Hepatocyte (in vitro differentiated cells): ENCODE measurements around the gene NPTN. TPM values are rescaled to one million over a fixed set of nuclear protein-coding genes. Genes with fewer than 3 reads are reported as not detected.

Experiments used
- DNase-seq: peaks from one replicate; pipeline ENCODE4 v3.0.0-alpha.2; 2016; ENCODE audit warnings: low spot score
- H2AFZ ChIP-seq: fragments of 200-600 bp; sonication (generic); 2 replicates; pipeline ENCODE4 v1.6.0; 2016; ENCODE audit warnings: antibody characterized with exemption, mild to moderate bottlenecking
- H3K27ac ChIP-seq: fragments of 200-600 bp; sonication (generic); 2 replicates; pipeline ENCODE4 v1.5.1; 2016; ENCODE audit warnings: mild to moderate bottlenecking
- H3K27me3 ChIP-seq: fragments of 200-600 bp; sonication (generic); 2 replicates; pipeline ENCODE4 v1.6.1; 2016
- H3K36me3 ChIP-seq: fragments of 200-600 bp; sonication (generic); replicated peaks from 2 replicates; pipeline ENCODE4 v1.5.1; 2016; ENCODE audit warnings: low read depth; ENCODE audit not compliant: insufficient read depth
- H3K4me1 ChIP-seq: fragments of 200-600 bp; sonication (generic); 2 replicates; pipeline ENCODE4 v1.5.1; 2016; ENCODE audit warnings: mild to moderate bottlenecking, moderate library complexity; ENCODE audit not compliant: insufficient read depth
- H3K4me2 ChIP-seq: fragments of 200-600 bp; sonication (generic); 2 replicates; pipeline ENCODE4 v1.6.0; 2016
- H3K4me3 ChIP-seq: fragments of 200-600 bp; sonication (generic); 2 replicates; pipeline ENCODE4 v1.5.1; 2016; ENCODE audit warnings: mild to moderate bottlenecking
- H3K79me2 ChIP-seq: fragments of 200-600 bp; sonication (generic); 2 replicates; pipeline ENCODE4 v1.6.0; 2017; ENCODE audit warnings: mild to moderate bottlenecking
- H3K9me2 ChIP-seq: fragments of 200-600 bp; sonication (generic); replicated peaks from 2 replicates; pipeline ENCODE4 v1.6.0; 2017; ENCODE audit warnings: mild to moderate bottlenecking; ENCODE audit not compliant: insufficient read depth
- H3K9me3 ChIP-seq: fragments of 200-600 bp; sonication (generic); 2 replicates; pipeline ENCODE4 v1.5.1; 2016; ENCODE audit warnings: low read depth, mild to moderate bottlenecking
- H4K20me1 ChIP-seq: fragments of 200-600 bp; sonication (generic); 2 replicates; pipeline ENCODE4 v1.6.0; 2016; ENCODE audit warnings: mild to moderate bottlenecking; ENCODE audit not compliant: insufficient read depth, poor library complexity, severe bottlenecking
- CTCF ChIP-seq: fragments of 200-600 bp; sonication (generic); IDR thresholded peaks from 2 replicates; pipeline ENCODE4 v1.5.1; 2016; ENCODE audit warnings: antibody characterized with exemption, mild to moderate bottlenecking; ENCODE audit not compliant: poor library complexity
- EZH2 ChIP-seq: fragments of 200-600 bp; sonication (generic); IDR thresholded peaks from 2 replicates; pipeline ENCODE4 v1.6.1; 2016; ENCODE audit warnings: antibody characterized with exemption, mild to moderate bottlenecking, borderline replicate concordance
- EZH2phosphoT487 ChIP-seq: fragments of 200-600 bp; sonication (generic); IDR thresholded peaks from one replicate; pipeline ENCODE4 v1.6.1; 2018; ENCODE audit warnings: antibody characterized with exemption, mild to moderate bottlenecking, low read depth, moderate library complexity; ENCODE audit not compliant: unreplicated experiment, severe bottlenecking
- WGBS: methylation state at CpG from one replicate; pipeline ENCODE4 v1.1.6; 2016; ENCODE audit warnings: low lambda C conversion rate; ENCODE audit errors: missing lambda C conversion rate; 5-methylcytosine and 5-hydroxymethylcytosine counted together
- polyA plus RNA-seq: library from polyadenylated mRNA; unstranded; fragments of >200 nt; fragmentation: Nextera tagmentation; extraction: Ambion mirVana; gene quantifications from 2 replicates; pipeline ENCODE4 v1.2.1, GENCODE V29; 2016
- total RNA-seq: library from RNA; depleted of rRNA; stranded (reverse); fragments of >200 nt; gene quantifications from 2 replicates; pipeline ENCODE4 v1.2.3, GENCODE V29; 2014

Gene NPTN
- total and polyA plus RNA-seq, 2 experiments from 2014 or later, result 153 to 234 TPM

GRCh38 chr15:73539212-73540128 lies 93.7 kb downstream of the NPTN start:
- Histone ChIP-seq H3K27ac (no peak overlapping the region), H3K9me2 (no peaks in the 10 kb centered on the region), H4K20me1 (no peaks in the 10 kb centered on the region), H2AFZ (no peak overlapping the region), H3K4me2 (no peak overlapping the region), H3K79me2 (no peaks in the 10 kb centered on the region), H3K9me3 (no peaks in the 10 kb centered on the region), H3K36me3 (no peaks in the 10 kb centered on the region), H3K4me3 (no peak overlapping the region), H3K4me1 (no peaks in the 10 kb centered on the region), H3K27me3 (no peaks in the 10 kb centered on the region)
- 82% methylated on average over 9 of the region's 9 CpGs for WGBS
- DNase-seq, result no peak
- TF ChIP-seq EZH2, result no peak
- no peak for TF ChIP-seq CTCF
- no peak for TF ChIP-seq EZH2phosphoT487

DNA sequence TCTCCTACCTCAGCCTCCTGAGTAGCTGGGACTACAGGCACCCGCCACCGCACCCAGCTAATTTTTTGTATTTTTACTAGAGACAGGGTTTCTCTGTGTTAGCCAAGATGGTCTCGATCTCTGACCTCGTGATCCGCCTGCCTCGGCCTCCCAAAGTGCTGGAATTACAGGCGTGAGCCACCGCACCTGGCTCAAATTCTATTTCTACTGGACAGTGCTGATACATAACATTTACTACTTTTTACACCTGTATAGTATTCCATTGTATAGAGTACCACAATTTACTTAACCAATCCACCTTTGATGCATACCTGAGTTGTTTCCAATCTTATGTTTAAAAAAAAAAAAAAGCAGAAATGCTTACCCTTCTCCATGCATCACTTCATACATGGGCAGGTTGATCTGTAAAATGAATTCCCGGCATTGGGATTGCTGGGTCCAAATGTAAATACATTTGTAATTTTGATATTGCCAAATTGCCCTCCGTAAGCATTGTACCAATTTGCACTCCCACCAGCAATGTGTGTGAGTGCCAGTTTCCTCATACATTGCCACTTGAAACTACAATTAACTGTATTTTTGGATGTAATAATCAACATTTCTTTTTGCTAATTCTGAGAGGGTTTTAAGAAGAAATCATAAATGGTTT lies 94.5 kb downstream of the NPTN start:
- H3K4me3 ChIP-seq, result no peak overlapping the region
- H3K9me3 ChIP-seq, result no peaks in the 10 kb centered on the region
- no peak overlapping the region for H3K27ac ChIP-seq
- TF ChIP-seq EZH2phosphoT487, result no peak
- no peak overlapping the region for H3K4me2 ChIP-seq
- H3K27me3 ChIP-seq, result no peaks in the 10 kb centered on the region
- DNase-seq, result no peak
- H2AFZ ChIP-seq, result no peak overlapping the region
- H3K79me2 ChIP-seq, result no peaks in the 10 kb centered on the region
- no peaks in the 10 kb centered on the region for H4K20me1 ChIP-seq
- WGBS, result 97% methylated on average over 10 of the region's 10 CpGs
- no peaks in the 10 kb centered on the region for H3K36me3 ChIP-seq
- no peaks in the 10 kb centered on the region for H3K4me1 ChIP-seq
- no peaks in the 10 kb centered on the region for H3K9me2 ChIP-seq

DNA sequence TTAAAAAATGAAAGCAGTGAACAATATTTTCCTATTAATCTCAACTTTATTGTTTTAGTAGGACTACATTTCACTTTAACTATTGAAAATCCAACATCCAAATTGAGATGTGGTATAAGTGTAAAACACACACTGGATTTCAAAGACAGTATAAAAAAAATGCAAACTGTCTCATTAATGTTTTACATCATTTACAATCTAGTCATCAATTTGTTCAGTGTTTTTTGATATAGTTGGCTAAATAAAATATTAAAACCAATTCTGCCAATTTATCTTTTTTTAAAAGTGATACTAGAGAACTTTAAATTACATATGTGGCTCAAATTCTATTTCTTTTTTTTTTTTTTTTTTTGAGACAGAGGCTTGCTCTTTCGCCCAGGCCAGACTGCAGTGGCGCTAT lies 95.1 kb downstream of the NPTN start:
- H3K9me3 ChIP-seq, result no peaks in the 10 kb centered on the region
- no peaks in the 10 kb centered on the region for H3K79me2 ChIP-seq
- no peak for DNase-seq
- H3K4me2 ChIP-seq, result no peak overlapping the region
- no peak overlapping the region for H3K27ac ChIP-seq
- H3K4me3 ChIP-seq, result no peak overlapping the region
- no peak overlapping the region for H2AFZ ChIP-seq
- WGBS, result 100% methylated on average over 2 of the region's 2 CpGs
- H4K20me1 ChIP-seq, result no peaks in the 10 kb centered on the region
- H3K27me3 ChIP-seq, result no peaks in the 10 kb centered on the region
- TF ChIP-seq CTCF (no peak), EZH2phosphoT487 (no peak), EZH2 (no peak)
- H3K9me2 ChIP-seq, result no peaks in the 10 kb centered on the region
- H3K36me3 ChIP-seq, result no peaks in the 10 kb centered on the region
- no peaks in the 10 kb centered on the region for H3K4me1 ChIP-seq

- 60% methylated on average over 3 of the region's 3 CpGs for WGBS
- no peak overlapping the region for H3K27ac ChIP-seq
Measured at GRCh38 chr15:73530649-73531048, 102.5 kb downstream of the NPTN start.

More at GRCh38 chr15:73530649-73531048, 102.5 kb downstream of the NPTN start:
- no peak for TF ChIP-seq EZH2phosphoT487
- TF ChIP-seq EZH2, result no peak
- TF ChIP-seq CTCF, result no peak
- Histone ChIP-seq H3K36me3 (no peaks in the 10 kb centered on the region), H3K4me1 (no peaks in the 10 kb centered on the region), H3K9me3 (no peaks in the 10 kb centered on the region), H3K79me2 (no peaks in the 10 kb centered on the region), H3K4me2 (no peak overlapping the region), H2AFZ (no peak overlapping the region), H4K20me1 (no peaks in the 10 kb centered on the region), H3K27me3 (no peaks in the 10 kb centered on the region), H3K4me3 (no peak overlapping the region), H3K9me2 (no peaks in the 10 kb centered on the region)
- no peak for DNase-seq
